Retinal pigment epithelial cell (primary cell): Measurements from ENCODE around the gene NECAB3.

Source experiments
- DNase-seq: peaks from one replicate; pipeline ENCODE4 v3.0.0-alpha.2; 2010; ENCODE audit warnings: low read depth
- H3K4me3 ChIP-seq: 2 replicates; pipeline ENCODE4 v1.5.1; 2011; ENCODE audit warnings: mild to moderate bottlenecking, low read length, control low read depth, moderate library complexity
- TF ChIP-seq, protein P1 (sequence below): conservative IDR thresholded peaks from 2 replicates; pipeline ENCODE4 v1.5.1; 2011; ENCODE audit warnings: low read depth, low read length, control low read depth, inconsistent platforms

NECAB3 gene, protein sequence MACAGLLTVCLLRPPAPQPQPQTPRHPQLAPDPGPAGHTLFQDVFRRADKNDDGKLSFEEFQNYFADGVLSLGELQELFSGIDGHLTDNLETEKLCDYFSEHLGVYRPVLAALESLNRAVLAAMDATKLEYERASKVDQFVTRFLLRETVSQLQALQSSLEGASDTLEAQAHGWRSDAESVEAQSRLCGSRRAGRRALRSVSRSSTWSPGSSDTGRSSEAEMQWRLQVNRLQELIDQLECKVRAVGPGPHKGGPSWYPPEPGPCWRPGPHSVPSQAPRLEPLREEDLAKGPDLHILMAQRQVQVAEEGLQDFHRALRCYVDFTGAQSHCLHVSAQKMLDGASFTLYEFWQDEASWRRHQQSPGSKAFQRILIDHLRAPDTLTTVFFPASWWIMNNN

DNA sequence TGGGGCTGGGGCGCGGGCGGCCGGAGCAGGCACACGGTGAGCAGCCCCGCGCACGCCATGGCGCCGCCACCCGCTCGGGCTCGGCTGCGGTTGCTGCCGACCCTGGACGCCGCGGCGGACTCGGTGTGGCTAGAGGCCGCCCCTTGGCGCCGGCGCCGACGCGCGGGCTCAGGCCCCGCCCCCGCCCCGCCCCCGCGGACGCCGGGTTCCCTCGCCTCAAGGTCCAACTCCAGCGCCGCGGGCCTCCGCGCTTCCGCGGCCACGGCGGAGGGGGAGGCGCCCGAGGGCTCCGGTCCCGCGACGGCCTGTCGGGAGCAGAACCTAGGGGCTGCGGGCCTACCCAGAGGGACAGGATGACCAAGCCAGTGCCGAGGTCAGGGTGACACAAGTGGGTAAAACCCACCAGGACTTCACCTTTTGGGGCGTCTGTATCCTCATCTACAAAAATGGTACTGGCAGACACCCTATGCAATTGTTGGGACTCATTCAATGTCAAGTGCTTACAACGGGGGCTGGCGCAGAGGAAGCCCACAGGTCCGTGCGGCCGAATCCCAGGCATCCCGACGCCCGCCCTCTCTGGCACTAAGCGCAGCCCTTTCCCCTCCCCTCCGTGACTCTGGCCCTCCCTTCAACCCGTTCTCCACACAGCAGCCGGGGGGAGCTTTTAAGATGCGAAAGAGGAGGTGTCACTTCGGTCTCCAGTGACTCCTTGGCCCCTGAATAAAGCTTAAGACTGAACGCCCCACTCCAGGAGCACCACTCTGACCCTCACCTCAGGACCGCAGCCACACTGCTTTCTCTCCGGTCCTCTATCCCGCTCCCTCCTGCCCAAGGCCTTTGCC lies at the start of gene NECAB3:
Gene NECAB3 (minus strand): TSS at position 135 of the 842 bp plus-strand sequence. CDS start 76 bp downstream, at position 59.
- no peak for DNase-seq
- TF ChIP-seq, protein P1, sequence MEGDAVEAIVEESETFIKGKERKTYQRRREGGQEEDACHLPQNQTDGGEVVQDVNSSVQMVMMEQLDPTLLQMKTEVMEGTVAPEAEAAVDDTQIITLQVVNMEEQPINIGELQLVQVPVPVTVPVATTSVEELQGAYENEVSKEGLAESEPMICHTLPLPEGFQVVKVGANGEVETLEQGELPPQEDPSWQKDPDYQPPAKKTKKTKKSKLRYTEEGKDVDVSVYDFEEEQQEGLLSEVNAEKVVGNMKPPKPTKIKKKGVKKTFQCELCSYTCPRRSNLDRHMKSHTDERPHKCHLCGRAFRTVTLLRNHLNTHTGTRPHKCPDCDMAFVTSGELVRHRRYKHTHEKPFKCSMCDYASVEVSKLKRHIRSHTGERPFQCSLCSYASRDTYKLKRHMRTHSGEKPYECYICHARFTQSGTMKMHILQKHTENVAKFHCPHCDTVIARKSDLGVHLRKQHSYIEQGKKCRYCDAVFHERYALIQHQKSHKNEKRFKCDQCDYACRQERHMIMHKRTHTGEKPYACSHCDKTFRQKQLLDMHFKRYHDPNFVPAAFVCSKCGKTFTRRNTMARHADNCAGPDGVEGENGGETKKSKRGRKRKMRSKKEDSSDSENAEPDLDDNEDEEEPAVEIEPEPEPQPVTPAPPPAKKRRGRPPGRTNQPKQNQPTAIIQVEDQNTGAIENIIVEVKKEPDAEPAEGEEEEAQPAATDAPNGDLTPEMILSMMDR = no peak
- H3K4me3 ChIP-seq = peak within 1 kb of the TSS; percentile 80

DNA sequence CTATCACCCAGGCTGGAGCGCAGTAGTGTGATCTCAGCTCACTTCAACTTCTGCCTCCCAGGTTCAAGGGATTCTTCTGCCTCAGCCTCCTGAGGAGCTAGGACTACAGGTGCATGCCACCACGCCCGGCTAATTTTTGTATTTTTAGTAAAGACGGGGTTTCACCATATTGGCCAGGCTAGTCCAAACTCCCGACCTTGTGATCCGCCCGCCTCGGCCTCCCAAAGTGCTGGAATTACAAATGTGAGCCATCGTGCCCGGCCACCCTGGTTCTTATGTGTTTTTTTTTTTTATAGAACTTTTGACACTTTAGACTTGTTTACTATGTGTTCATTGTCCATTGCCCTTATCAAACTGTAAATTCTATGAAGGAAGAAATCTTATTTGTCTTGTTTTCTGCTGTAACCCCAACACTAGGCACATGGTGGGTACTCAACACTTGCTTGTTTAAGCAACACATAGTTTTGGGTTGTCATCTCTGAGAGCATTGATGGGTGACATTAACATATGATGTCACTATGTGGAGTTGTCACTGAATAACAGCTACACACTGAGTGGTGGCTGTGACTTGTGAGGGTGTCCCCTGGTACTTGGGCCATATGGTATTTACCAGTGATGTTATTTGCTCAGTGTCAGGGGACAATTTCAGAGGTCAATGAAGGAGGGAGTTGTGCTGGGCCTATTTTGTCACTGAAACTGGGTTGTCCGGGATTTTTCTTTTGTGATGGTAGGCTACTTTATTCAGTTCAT lies 47.3 kb upstream of the NECAB3 start:
- no peak for DNase-seq

DNA sequence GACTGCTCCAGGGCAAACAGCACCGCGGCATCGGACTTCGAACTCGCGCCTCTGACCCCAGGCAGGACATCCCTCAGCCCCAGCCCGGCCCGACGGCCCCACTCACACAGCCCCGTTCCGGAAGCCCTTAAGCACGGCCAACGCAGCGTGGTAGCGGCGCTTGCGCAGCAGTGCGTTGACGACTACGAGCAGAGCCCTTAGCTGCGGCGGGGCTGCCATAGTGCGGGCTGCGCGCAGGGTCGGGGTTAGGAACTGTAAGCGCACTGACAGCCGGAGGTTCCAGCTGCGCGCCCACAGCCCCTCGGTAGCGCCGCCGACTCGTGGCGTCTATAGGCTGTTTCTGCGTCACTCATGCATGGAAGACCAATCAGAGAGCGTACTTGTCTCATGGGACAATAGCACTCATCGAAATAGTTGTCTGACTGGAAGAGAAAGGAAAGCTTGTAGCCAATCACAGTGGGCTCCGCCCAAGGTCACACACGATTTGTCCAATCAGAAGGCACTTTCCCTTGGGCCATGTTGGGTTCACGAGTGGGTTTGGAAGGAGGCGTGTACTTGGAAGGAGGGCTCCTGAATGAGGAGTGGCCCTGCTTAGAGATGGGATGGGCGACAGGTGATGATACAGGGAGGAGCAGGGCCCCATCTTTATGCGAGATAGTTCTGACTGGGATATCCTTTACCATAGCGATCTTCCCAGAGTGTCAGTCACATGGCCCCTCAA lies 45.9 kb upstream of the NECAB3 start, which contains the start of gene PXMP4:
Gene PXMP4 (minus strand): TSS at position 322 of the 721 bp plus-strand sequence. CDS start 103 bp downstream, at position 219.
- H3K4me3 ChIP-seq = peak within 1 kb of the TSS; percentile 85
- TF ChIP-seq, protein P1 = no peak
- DNase-seq = peak; percentile 91

More for the DNA sequence above, 47.3 kb upstream of the NECAB3 start:
- TF ChIP-seq, protein P1 = no peak
- no peak overlapping the region for H3K4me3 ChIP-seq

DNA sequence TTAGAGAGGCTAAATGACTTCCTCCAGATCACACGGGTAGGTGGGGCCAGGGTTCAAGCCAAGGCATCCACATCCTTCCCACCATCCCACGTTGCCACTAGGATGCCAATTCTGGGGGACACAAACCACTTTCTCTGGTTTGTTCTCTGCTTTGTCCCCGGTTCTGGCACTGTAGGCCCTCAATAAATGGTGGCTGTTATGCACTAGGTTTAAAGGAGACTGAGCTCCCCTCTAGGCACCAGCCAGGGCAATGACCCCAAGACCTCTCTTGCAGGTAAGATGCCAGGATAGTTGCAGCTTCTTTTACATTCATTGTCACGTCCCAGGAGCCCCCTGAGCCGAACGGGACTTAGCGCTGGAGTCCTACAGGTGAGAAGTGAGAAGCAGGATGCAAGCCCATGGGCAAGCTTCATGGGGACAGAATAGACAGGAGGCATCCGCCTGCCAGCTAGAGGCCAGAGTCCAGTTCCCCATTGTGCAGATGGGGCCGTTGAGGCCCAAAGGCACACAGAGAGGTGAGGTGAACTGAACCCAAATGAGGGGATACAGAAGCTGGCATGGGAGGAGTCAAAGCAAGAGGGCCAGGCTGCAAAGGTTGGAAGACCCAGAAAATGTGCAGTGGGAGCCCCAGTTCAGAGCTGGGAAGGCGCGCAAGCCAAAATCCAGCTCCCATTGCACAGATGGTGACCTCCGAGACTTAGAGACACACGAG lies 45.2 kb upstream of the NECAB3 start:
- peak overlapping the region; percentile 85 for H3K4me3 ChIP-seq
- TF ChIP-seq, protein P1 = no peak
- no peak for DNase-seq

DNA sequence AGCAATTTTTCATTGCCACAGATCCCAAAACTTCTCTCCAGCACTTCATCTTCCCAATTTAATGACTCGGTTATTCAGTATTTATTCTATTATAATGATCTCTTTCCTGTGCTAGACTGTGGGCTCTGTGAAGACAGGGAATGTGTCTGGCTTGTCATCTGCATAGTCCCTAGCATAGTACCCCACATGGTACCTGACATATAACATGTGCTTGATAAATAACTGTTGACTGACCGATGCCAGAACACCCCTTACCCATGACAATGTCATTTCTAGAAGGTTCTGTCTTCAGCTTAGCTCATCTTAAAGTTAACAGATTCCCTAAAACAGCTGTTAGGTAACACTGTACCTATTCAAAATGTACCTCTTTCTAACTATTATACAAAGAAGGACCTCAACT lies 42.3 kb upstream of the NECAB3 start:
- H3K4me3 ChIP-seq = no peak overlapping the region
- DNase-seq = no peak
- TF ChIP-seq, protein P1 = no peak
